Suppressor macrophage (primary cell): Measurements from ENCODE around the gene NGEF.

ENCODE experiments used
- DNase-seq, 4 experiments: peaks; one replicate each; pipeline ENCODE4 v3.0.0-alpha.2; 2020 to 2022

Gene NGEF

GRCh38 chr2:232997749-232998665 lies 15.0 kb downstream of the NGEF start:
- no peak for DNase-seq

GRCh38 chr2:232994446-232994845 lies 18.6 kb downstream of the NGEF start:
- DNase-seq: no peak

GRCh38 chr2:232993231-232993821 lies 19.7 kb downstream of the NGEF start:
- DNase-seq: no peak

- no peak for DNase-seq
Measured at GRCh38 chr2:232986155-232986554, 26.9 kb downstream of the NGEF start.

- DNase-seq: peak; percentile 28 to 59 (median 51)
Measured at GRCh38 chr2:232984451-232985207, 28.4 kb downstream of the NGEF start.

GRCh38 chr2:232983669-232984140 lies 29.4 kb downstream of the NGEF start:
- DNase-seq: no peak

- peak in 1 of 4 experiments; percentile 18 for DNase-seq
Measured at GRCh38 chr2:232982926-232983668, 30.0 kb downstream of the NGEF start.

GRCh38 chr2:232981767-232982360 lies 31.2 kb downstream of the NGEF start:
- peak in 1 of 4 experiments; percentile 22 for DNase-seq

- DNase-seq: no peak
Measured at GRCh38 chr2:232981356-232981755, 31.7 kb downstream of the NGEF start.

GRCh38 chr2:232980683-232981082 lies 32.4 kb downstream of the NGEF start:
- DNase-seq: no peak

GRCh38 chr2:232979871-232980461 lies 33.1 kb downstream of the NGEF start:
- DNase-seq: peak in 2 of 4 experiments; percentile 6 to 7

GRCh38 chr2:232977438-232977971 lies 35.6 kb downstream of the NGEF start:
- DNase-seq: no peak

- no peak for DNase-seq
Measured at GRCh38 chr2:232976666-232977437, 36.2 kb downstream of the NGEF start.

GRCh38 chr2:232976176-232976575 lies 36.9 kb downstream of the NGEF start:
- DNase-seq: no peak

- no peak for DNase-seq
Measured at GRCh38 chr2:232974396-232974795, 38.7 kb downstream of the NGEF start.

- no peak for DNase-seq
Measured at GRCh38 chr2:232973796-232974195, 39.3 kb downstream of the NGEF start.

GRCh38 chr2:232973011-232973735 lies 39.9 kb downstream of the NGEF start:
- no peak for DNase-seq

GRCh38 chr2:232971744-232972143 lies 41.3 kb downstream of the NGEF start:
- DNase-seq: no peak

- no peak for DNase-seq
Measured at GRCh38 chr2:232970051-232970450, 43.0 kb downstream of the NGEF start.

- no peak for DNase-seq
Measured at GRCh38 chr2:232967474-232967873, 45.6 kb downstream of the NGEF start.
